ENCODE data around the gene ARRDC1. TPM values are rescaled to one million over a fixed set of nuclear protein-coding genes. Genes with fewer than 3 reads are reported as not detected.

The ARRDC1 gene
- total RNA-seq, 1 experiment from 2014 or later: 47.1 TPM

GRCh38 chr9:137658781-137659180 is 53.3 kb downstream of the ARRDC1 start:
- intact Hi-C loops (cut with micrococcal nuclease; ENCODE audit: unreplicated experiment): no loop called here
- in situ Hi-C loops (cut with HindIII; ENCODE audit: low pct_unique_long_range_greater_than_20kb, low sequenced_read_pairs): no loop called here
- Histone ChIP-seq H3K4me1 (ENCODE audit: control insufficient read depth, insufficient read depth, low read length) (no peaks in the 10 kb centered on the region), H3K4me3 (ENCODE audit: low read depth in 2 of 2, low read length in 2 of 2) (no peak overlapping the region), H3K27me3 (ENCODE audit: control insufficient read depth, insufficient read depth, low read length) (no peaks in the 10 kb centered on the region), H3K36me3 (ENCODE audit: control insufficient read depth, insufficient read depth, low read length) (no peaks in the 10 kb centered on the region), H3K9me3 (ENCODE audit: control insufficient read depth, insufficient read depth, low read depth, low read length) (no peaks in the 10 kb centered on the region), H3K27ac (ENCODE audit: low read length) (no peak overlapping the region)
- TF ChIP-seq TCF7L2 (IDR thresholded peaks at IDR 0.05; ENCODE audit: low read depth, low read length): no peak
- no peak for DNase-seq (ENCODE audit: low read depth, low spot score)
- no TSS peak for BruUV-seq (replicated peaks)
- ChIA-PET CTCF (no interaction called here), POLR2A (no interaction called here)
- no peak for ATAC-seq

GRCh38 chr9:137660144-137660543 is 54.7 kb downstream of the ARRDC1 start:
- POLR2A ChIA-PET: no interaction called here
- in situ Hi-C loops (cut with HindIII; ENCODE audit: low pct_unique_long_range_greater_than_20kb, low sequenced_read_pairs) (no loop called here), intact Hi-C loops (cut with micrococcal nuclease; ENCODE audit: unreplicated experiment) (no loop called here)
- TF ChIP-seq SIN3A (IDR thresholded peaks at IDR 0.05; ENCODE audit: borderline replicate concordance, insufficient read depth, low read depth, low read length) (no peak), CTCF (IDR thresholded peaks at IDR 0.05) (no peak), REST (IDR thresholded peaks at IDR 0.05; ENCODE audit: insufficient read depth in 1 of 2, low read depth in 2 of 2, low read length in 1 of 2) (no peak), TCF7L2 (IDR thresholded peaks at IDR 0.05; ENCODE audit: low read depth, low read length) (no peak), POLR2AphosphoS5 (IDR thresholded peaks at IDR 0.05; ENCODE audit: low read depth, low read length) (no peak)
- Histone ChIP-seq H3K4me3 (ENCODE audit: low read depth in 2 of 2, low read length in 2 of 2) (no peak overlapping the region), H3K4me1 (ENCODE audit: control insufficient read depth, insufficient read depth, low read length) (peaks cover 6% of the 10 kb centered on the region), H3K27ac (ENCODE audit: low read length) (no peak overlapping the region), H3K27me3 (ENCODE audit: control insufficient read depth, insufficient read depth, low read length) (no peaks in the 10 kb centered on the region), H3K36me3 (ENCODE audit: control insufficient read depth, insufficient read depth, low read length) (no peaks in the 10 kb centered on the region), H3K9me3 (ENCODE audit: control insufficient read depth, insufficient read depth, low read depth, low read length) (no peaks in the 10 kb centered on the region)
- BruUV-seq (replicated peaks): no TSS peak
- CTCF ChIA-PET: no interaction called here
- ATAC-seq: no peak
- no peak for DNase-seq (ENCODE audit: low read depth, low spot score)

GRCh38 chr9:137663584-137663983 is 58.1 kb downstream of the ARRDC1 start:
- Histone ChIP-seq H3K4me3 (ENCODE audit: low read depth in 2 of 2, low read length in 2 of 2) (no peak overlapping the region), H3K9me3 (ENCODE audit: control insufficient read depth, insufficient read depth, low read depth, low read length) (no peaks in the 10 kb centered on the region), H3K27me3 (ENCODE audit: control insufficient read depth, insufficient read depth, low read length) (no peaks in the 10 kb centered on the region), H3K36me3 (ENCODE audit: control insufficient read depth, insufficient read depth, low read length) (no peaks in the 10 kb centered on the region), H3K27ac (ENCODE audit: low read length) (no peak overlapping the region), H3K4me1 (ENCODE audit: control insufficient read depth, insufficient read depth, low read length) (peaks cover 10% of the 10 kb centered on the region)
- BruUV-seq (replicated peaks): no TSS peak
- CTCF ChIA-PET: no interaction called here
- no peak for DNase-seq (ENCODE audit: low read depth, low spot score)
- TF ChIP-seq POLR2AphosphoS5 (IDR thresholded peaks at IDR 0.05; ENCODE audit: low read depth, low read length) (no peak), CTCF (IDR thresholded peaks at IDR 0.05) (no peak), TCF7L2 (IDR thresholded peaks at IDR 0.05; ENCODE audit: low read depth, low read length) (no peak), SIN3A (IDR thresholded peaks at IDR 0.05; ENCODE audit: borderline replicate concordance, insufficient read depth, low read depth, low read length) (no peak), REST (IDR thresholded peaks at IDR 0.05; ENCODE audit: insufficient read depth in 1 of 2, low read depth in 2 of 2, low read length in 1 of 2) (no peak)
- in situ Hi-C loops (cut with HindIII; ENCODE audit: low pct_unique_long_range_greater_than_20kb, low sequenced_read_pairs) (no loop called here), intact Hi-C loops (cut with micrococcal nuclease; ENCODE audit: unreplicated experiment) (no loop called here)
- ATAC-seq: no peak
- POLR2A ChIA-PET: no interaction called here
